Endodermal cell (in vitro differentiated cells): ENCODE data around the gene ST3GAL5. TPM values are rescaled to one million over a fixed set of nuclear protein-coding genes. Genes with fewer than 3 reads are reported as not detected.

Source experiments
- DNase-seq: peaks from one replicate; pipeline ENCODE4 v3.0.0-alpha.2; 2017
- H3K27ac ChIP-seq: 2 replicates; pipeline ENCODE4 v1.5.1; 2013; ENCODE audit warnings: mild to moderate bottlenecking, low read depth, low read length, moderate library complexity
- H3K27me3 ChIP-seq: 2 replicates; pipeline ENCODE4 v1.6.1; 2013; ENCODE audit warnings: mild to moderate bottlenecking, low read length, moderate library complexity; ENCODE audit not compliant: insufficient read depth, control insufficient read depth, poor library complexity, severe bottlenecking
- H3K36me3 ChIP-seq: 2 replicates; pipeline ENCODE4 v1.7.0; 2013; ENCODE audit warnings: mild to moderate bottlenecking, low read length, moderate library complexity; ENCODE audit not compliant: control insufficient read depth, insufficient read depth
- H3K4me1 ChIP-seq: one replicate; pipeline ENCODE4 v1.7.0; 2013; ENCODE audit warnings: low read length; ENCODE audit not compliant: control insufficient read depth, insufficient read depth
- H3K4me3 ChIP-seq: 2 replicates; pipeline ENCODE4 v1.5.1; 2013; ENCODE audit warnings: mild to moderate bottlenecking, low read length, moderate library complexity
- H3K9ac ChIP-seq: 2 replicates; pipeline ENCODE4 v1.6.1; 2013; ENCODE audit warnings: mild to moderate bottlenecking, low read length, moderate library complexity; ENCODE audit not compliant: poor library complexity, severe bottlenecking; ENCODE audit errors: extremely low read depth
- H3K9me3 ChIP-seq: 2 replicates; pipeline ENCODE4 v1.6.1; 2013; ENCODE audit warnings: mild to moderate bottlenecking, low read length, moderate library complexity; ENCODE audit not compliant: control insufficient read depth
- H3K27ac Mint-ChIP-seq: 2 replicates; pipeline ENCODE4 v1.8.0; 2020; ENCODE audit warnings: mixed read lengths
- H3K27me3 Mint-ChIP-seq: 2 replicates; pipeline ENCODE4 v1.8.0; 2021; ENCODE audit warnings: mild to moderate bottlenecking, mixed read lengths; ENCODE audit not compliant: insufficient read depth
- H3K36me3 Mint-ChIP-seq: 2 replicates; pipeline ENCODE4 v1.8.0; 2020; ENCODE audit warnings: low read depth, mixed read lengths
- H3K4me1 Mint-ChIP-seq: 2 replicates; pipeline ENCODE4 v1.8.0; 2020; ENCODE audit warnings: mixed read lengths
- H3K4me3 Mint-ChIP-seq: 2 replicates; pipeline ENCODE4 v1.8.0; 2020; ENCODE audit warnings: mild to moderate bottlenecking, moderate library complexity, mixed read lengths
- H3K9me3 Mint-ChIP-seq: 2 replicates; pipeline ENCODE4 v1.8.0; 2020; ENCODE audit warnings: mild to moderate bottlenecking, mixed read lengths
- WGBS, 2 experiments: methylation state at CpG; one replicate each; pipeline versions ENCODE4 v1.1.5 to v1.1.7; 2013; ENCODE audit warnings: missing lambda C conversion rate in 2 of 2, mixed read lengths in 1 of 2; ENCODE audit not compliant: insufficient coverage in 1 of 2, insufficient read length in 1 of 2; 5-methylcytosine and 5-hydroxymethylcytosine counted together
- total RNA-seq, 2 donors: library from RNA; stranded (reverse); fragmentation: NEBNext Ultra II Directional in 1 of 2; extraction: Animal tissue kit (Norgen Biotek cat#: 25700) in 1 of 2; gene quantifications; 2 replicates in 1 of 2; 3 replicates in 1 of 2; pipeline ENCODE4 v1.2.1, GENCODE V29; 2021
- TF ChIP-seq, protein P1 (sequence below): fragments of 200-600 bp; sonication (generic); conservative IDR thresholded peaks from 2 replicates; pipeline ENCODE4 v1.5.0; 2021; ENCODE audit warnings: antibody characterized with exemption, mild to moderate bottlenecking

ST3GAL5 gene
- total RNA-seq, 2 donors from 2014 or later = 26.6 to 27.4 TPM

DNA sequence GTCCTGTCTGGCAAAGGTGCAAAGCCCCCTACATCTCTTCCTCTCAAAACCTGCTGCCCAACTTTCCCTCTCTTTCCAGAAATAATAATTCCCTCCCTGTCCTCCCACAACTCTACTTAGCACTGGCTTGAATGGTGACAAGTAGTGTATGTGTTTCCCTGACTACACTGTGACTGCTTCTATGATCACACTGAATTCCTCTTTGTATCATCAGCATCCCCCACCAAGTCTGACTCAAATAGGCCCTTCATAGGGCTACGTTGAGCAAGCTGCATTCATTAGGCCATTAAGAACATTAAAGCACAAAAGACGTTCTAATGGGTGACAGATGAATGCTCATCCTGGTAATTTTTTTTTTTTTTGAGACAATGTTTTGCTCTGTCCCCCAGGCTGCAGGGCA lies 13.7 kb upstream of the ST3GAL5 start:
- Histone ChIP-seq H3K36me3 (no peaks in the 10 kb centered on the region), H3K4me3 (no peak overlapping the region), H3K27ac (no peak overlapping the region), H3K9ac (no peak overlapping the region), H3K4me1 (no peaks in the 10 kb centered on the region), H3K9me3 (peaks cover 7% of the 10 kb centered on the region), H3K27me3 (no peaks in the 10 kb centered on the region)
- peaks cover 5% of the 10 kb centered on the region for H3K9me3 Mint-ChIP-seq
- H3K36me3 Mint-ChIP-seq = no peaks in the 10 kb centered on the region
- 84 to 90% methylated on average over 2 of the region's 2 CpGs for WGBS, 2 experiments
- TF ChIP-seq, protein P1, sequence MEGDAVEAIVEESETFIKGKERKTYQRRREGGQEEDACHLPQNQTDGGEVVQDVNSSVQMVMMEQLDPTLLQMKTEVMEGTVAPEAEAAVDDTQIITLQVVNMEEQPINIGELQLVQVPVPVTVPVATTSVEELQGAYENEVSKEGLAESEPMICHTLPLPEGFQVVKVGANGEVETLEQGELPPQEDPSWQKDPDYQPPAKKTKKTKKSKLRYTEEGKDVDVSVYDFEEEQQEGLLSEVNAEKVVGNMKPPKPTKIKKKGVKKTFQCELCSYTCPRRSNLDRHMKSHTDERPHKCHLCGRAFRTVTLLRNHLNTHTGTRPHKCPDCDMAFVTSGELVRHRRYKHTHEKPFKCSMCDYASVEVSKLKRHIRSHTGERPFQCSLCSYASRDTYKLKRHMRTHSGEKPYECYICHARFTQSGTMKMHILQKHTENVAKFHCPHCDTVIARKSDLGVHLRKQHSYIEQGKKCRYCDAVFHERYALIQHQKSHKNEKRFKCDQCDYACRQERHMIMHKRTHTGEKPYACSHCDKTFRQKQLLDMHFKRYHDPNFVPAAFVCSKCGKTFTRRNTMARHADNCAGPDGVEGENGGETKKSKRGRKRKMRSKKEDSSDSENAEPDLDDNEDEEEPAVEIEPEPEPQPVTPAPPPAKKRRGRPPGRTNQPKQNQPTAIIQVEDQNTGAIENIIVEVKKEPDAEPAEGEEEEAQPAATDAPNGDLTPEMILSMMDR = no peak
- DNase-seq = no peak
- H3K27ac Mint-ChIP-seq = no peak overlapping the region
- H3K27me3 Mint-ChIP-seq = peaks cover 1% of the 10 kb centered on the region
- H3K4me3 Mint-ChIP-seq = no peak overlapping the region
- peaks cover 10% of the 10 kb centered on the region for H3K4me1 Mint-ChIP-seq

DNA sequence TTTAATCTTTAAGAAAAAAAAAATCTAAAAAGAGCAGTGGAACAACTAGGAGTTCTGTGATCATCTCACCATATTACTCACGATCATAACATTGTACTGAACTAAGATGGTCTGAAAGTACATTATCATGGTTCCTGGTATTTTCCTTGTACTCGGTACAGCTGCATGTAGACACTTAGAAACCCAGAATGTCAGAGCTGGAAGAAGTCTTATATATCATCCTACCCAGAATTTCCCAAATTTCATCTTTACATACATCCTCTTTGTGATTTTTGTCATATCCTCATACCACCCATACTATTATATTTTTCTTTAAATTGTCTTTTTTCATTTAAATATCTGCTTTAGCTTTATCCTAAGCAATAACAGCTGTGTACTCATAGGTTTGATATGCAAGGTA lies 12.4 kb upstream of the ST3GAL5 start:
- Histone ChIP-seq H3K4me1 (no peaks in the 10 kb centered on the region), H3K27me3 (no peaks in the 10 kb centered on the region), H3K9ac (no peak overlapping the region), H3K9me3 (peaks cover 7% of the 10 kb centered on the region), H3K27ac (no peak overlapping the region), H3K36me3 (no peaks in the 10 kb centered on the region), H3K4me3 (no peak overlapping the region)
- H3K36me3 Mint-ChIP-seq = no peaks in the 10 kb centered on the region
- TF ChIP-seq, protein P1 = no peak
- WGBS, 2 experiments = 96 to 100% methylated on average over 2 of the region's 2 CpGs
- DNase-seq = no peak
- H3K4me1 Mint-ChIP-seq = peaks cover 14% of the 10 kb centered on the region
- no peak overlapping the region for H3K4me3 Mint-ChIP-seq
- H3K27me3 Mint-ChIP-seq = no peaks in the 10 kb centered on the region
- H3K27ac Mint-ChIP-seq = no peak overlapping the region
- peaks cover 9% of the 10 kb centered on the region for H3K9me3 Mint-ChIP-seq

- DNase-seq = no peak
- Histone ChIP-seq H3K27me3 (no peaks in the 10 kb centered on the region), H3K9me3 (peaks cover 12% of the 10 kb centered on the region), H3K4me1 (no peaks in the 10 kb centered on the region), H3K27ac (no peak overlapping the region), H3K9ac (no peak overlapping the region), H3K36me3 (no peaks in the 10 kb centered on the region), H3K4me3 (no peak overlapping the region)
- H3K27me3 Mint-ChIP-seq = no peaks in the 10 kb centered on the region
- no peaks in the 10 kb centered on the region for H3K36me3 Mint-ChIP-seq
- TF ChIP-seq, protein P1 = no peak
- H3K4me1 Mint-ChIP-seq = peaks cover 14% of the 10 kb centered on the region
- peaks cover 15% of the 10 kb centered on the region for H3K9me3 Mint-ChIP-seq
- whole genome bisulfite sequencing, 2 experiments = 88 to 90% methylated on average over 2 of the region's 2 CpGs
- no peak overlapping the region for H3K27ac Mint-ChIP-seq
- H3K4me3 Mint-ChIP-seq = no peak overlapping the region
Measured at GRCh38 chr2:85900366-85900765, 11.6 kb upstream of the ST3GAL5 start.
